Activated CD8-positive, alpha-beta memory T cell treated with anti-CD3 and anti-CD28 coated beads, Interleukin-2, amount 50 U/mL, for 48 hours (primary cell): ENCODE data around the gene ATP5PF.
"Not testable (repeated sequence)": the region's sequence is repeated elsewhere in the genome, so short reads cannot be mapped to it uniquely, and the experiment has no call there.

Experiments used
- DNase-seq: peaks from one replicate; pipeline ENCODE4 v3.0.0-alpha.2; 2020

The ATP5PF gene

GRCh38 chr21:25721987-25722386 lies 12.7 kb downstream of the ATP5PF start:
- no peak for DNase-seq

GRCh38 chr21:25717491-25718147 lies 17.1 kb downstream of the ATP5PF start:
- no peak for DNase-seq

DNA sequence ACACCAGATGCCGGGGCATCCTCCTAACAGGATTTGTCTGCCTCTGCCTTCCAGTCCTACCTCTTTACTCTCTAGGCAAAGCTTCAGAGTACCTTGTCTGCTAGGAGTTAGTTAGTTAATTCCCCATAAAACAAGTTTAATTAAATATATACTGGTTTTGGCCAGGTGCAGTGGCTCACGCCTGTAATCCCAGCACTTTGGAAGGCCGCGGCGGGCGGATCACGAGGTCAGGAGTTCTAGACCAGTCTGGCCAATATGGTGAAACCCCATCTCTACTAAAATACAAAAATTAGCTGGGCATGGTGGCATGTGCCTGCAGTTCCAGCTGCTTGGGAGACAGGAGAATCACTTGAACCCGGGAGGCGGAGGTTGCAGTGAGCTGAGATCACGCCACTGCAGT lies 20.6 kb downstream of the ATP5PF start:
- DNase-seq = not testable (repeated sequence)

- no peak for DNase-seq
Observed at GRCh38 chr21:25710550-25710949, 24.2 kb downstream of the ATP5PF start.

DNA sequence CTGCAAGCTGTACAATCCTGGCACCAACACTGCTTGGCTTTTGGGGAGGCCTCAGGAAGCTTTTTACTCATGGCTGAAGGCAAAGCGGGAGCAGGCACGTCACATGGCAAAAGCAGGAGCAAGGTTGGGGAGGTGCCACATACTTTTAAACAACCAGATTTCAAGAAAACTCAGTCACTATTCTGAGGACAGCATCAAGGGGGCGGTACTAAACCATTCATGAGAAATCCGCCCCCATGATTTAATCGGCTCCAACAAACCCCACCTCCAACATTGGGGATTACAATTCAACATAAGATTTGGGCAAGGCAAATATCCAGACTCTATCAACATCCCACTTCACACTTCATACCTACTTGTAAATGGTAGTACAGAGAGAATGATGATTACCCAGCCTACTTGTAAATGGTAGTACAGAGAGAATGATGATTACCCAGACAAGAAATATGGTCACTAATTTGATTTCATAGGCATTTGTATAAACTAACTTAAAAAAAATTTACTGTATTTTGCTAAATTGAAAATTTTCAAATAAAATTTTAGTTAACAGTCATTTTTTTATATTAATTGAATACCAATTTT lies 24.9 kb downstream of the ATP5PF start:
- DNase-seq = no peak

DNA sequence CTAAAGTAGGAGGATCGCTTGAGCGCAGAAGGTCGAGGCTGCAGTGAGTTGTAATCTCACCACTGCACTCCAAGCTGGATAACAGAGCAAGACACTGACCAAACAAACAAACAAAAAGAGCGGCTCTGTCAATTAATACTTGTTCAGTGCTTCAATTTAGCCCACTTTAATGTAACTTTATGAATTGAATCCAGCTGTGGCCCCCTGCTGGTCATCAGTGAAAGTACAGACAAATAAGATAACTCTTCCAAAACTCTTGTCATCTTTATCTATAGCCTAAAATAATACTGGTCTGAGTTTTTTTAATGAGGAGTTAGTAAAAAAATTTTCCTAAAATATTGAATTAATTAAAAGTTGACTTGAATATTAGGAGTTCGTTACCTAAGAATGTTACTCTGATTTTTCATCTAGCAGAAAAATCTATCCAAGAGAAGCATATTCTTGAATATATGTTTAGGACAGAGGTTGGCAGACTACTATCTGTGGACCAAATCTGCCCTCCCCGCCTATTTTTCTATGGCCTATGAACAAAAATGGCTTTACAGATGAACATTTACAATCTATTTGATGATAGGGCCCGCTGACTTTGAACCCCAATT lies 26.1 kb downstream of the ATP5PF start:
- peak; percentile 59 for DNase-seq

GRCh38 chr21:25701529-25701928 lies 33.2 kb downstream of the ATP5PF start:
- no peak for DNase-seq

- DNase-seq = no peak
Observed at GRCh38 chr21:25700741-25701140, 34.0 kb downstream of the ATP5PF start.

DNA sequence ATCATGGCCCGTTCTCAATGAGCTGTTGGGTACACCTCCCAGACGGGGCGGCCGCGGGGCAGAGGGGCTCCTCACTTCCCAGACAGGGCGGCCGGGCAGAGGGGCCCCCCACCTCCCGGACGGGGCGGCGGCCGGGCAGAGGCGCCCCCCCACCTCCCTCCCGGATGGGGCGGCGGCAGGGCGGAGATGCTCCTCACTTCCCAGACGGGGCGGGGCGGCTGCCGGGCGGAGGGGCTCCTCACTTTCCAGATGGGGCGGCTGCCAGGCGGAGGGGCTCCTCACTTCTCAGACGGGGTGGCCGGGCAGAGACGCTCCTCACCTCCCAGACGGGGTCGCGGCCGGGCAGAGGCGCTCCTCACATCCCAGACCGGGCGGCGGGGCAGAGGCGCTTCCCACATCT lies 39.2 kb downstream of the ATP5PF start:
- DNase-seq = not testable (repeated sequence)

DNA sequence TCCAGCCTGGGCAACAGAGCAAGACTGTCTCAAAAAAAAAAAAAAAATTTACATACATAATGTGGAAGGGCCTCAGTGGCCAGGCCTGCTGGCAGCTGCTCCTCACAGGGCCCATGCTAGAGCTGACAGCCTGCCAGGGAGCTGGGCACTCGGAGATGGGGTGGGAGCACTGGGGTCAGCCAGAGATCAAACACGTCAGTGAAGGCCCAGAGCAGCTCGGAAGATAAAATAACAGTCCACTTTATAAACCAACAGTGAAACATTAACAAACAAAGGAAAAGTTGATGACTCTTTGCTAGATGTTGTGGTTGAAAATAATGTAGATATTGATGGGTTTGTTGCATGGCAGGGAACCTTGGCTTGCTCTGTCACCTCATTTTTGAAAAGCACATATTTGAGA lies 42.7 kb downstream of the ATP5PF start:
- DNase-seq = no peak

DNA sequence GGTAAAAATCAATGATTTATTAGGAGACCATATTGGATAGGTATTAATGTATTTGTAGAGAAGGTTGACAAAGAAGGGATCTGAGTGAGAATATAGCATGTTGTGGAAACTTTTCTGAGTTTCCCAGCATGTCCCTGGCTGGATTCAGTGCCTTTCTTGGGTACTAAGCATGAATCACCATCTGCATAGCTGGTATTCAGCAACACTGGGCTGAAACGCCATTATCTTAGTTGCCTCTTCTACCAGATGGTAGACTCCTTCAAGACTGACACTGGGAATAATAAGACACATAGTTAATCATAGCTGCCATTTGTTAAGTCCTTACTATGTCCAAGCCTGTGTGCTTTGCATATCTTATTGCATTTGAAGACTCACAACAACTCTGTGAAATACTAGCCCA lies 45.5 kb downstream of the ATP5PF start:
- no peak for DNase-seq

- DNase-seq = no peak
Observed at GRCh38 chr21:25688275-25689155, 46.2 kb downstream of the ATP5PF start.

DNA sequence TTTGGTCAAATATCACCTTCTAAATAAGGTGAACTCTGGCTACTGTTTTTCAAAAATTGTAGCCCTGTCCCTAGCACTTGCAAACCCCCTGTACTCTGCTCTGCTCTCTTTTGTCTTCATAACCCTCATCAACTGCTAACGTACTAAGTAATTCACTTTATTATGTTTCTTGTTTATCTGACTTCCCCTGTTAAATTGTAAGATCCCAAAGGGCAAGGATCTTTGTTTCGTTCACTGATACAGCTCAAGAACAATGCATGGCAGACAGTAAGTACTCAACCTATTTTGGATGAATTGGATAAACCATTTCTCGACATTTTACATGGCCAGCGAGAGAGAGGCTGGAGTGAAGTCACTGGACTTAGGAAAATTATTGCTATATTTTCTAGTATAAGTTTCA lies 46.9 kb downstream of the ATP5PF start:
- no peak for DNase-seq

GRCh38 chr21:25682382-25682781 lies 52.3 kb downstream of the ATP5PF start:
- DNase-seq = no peak

- no peak for DNase-seq
Observed at GRCh38 chr21:25676451-25676850, 58.3 kb downstream of the ATP5PF start.
